ENCODE measurements around the gene TRAF6.

Gene TRAF6

DNA sequence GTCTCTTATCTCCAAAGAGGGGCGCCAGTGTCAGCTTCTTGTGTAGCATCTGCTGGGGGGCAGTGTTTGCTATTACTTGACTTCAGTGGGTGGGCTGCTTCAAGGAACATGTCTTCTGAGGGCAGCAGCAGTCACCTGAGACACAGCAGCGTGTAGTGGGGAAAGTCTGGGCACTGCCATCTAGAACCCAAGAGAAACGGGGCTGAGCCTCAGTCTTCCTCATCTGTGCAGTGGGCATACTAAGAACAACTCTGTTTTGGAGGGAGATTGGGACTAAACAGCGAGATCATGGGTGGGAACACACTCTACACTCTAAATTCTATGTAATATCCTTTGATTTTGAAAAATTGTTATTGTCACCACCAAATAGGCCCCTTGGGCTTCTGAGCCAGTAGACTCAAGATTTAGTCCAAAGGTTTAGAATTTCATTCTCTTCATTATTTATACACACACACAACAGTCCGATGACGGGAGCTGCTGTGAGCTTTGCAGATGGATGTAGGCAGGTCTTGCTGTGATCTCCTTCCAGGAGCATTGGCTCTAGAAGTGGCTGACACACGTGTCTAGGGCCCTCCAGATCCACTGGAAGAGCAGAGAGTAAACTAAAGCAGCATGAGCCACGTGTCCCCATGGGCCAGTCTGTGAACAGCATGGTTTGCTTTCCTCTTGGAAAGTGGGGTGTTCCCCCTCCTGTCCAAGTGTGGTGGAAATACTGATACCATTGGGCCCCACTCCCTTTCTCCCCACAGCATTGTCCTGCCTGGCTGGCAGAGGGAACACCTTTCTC lies 51.8 kb downstream of the TRAF6 start:
- DNase-seq (ENCODE audit: low read depth in 2 of 2) = no peak

DNA sequence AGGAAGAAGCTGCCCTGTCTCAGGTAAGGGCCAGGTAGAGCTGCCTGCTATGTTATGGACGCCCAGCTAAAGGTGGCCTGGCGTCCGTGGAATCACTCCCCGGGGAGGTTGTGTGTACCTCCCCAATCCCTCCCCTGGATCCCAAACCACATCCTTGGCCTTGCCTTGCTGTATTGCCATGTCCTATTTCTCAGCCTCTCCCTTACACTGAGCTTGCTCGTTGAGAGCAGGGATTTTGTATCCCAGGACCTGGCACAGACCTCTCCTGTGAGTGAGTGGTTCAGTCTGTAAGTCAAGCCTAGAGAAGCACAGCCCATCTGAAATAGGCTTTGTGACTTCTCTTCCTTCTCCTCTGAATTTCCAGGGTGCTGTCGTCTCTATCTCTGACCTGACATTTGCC lies 53.9 kb downstream of the TRAF6 start:
- DNase-seq (ENCODE audit: low read depth in 2 of 2) = no peak

- no peak for DNase-seq (ENCODE audit: low read depth in 2 of 2)
Measured at GRCh38 chr11:36455658-36456111, 54.4 kb downstream of the TRAF6 start.

- no peak for DNase-seq (ENCODE audit: low read depth in 2 of 2)
Measured at GRCh38 chr11:36454941-36455631, 55.0 kb downstream of the TRAF6 start.

DNA sequence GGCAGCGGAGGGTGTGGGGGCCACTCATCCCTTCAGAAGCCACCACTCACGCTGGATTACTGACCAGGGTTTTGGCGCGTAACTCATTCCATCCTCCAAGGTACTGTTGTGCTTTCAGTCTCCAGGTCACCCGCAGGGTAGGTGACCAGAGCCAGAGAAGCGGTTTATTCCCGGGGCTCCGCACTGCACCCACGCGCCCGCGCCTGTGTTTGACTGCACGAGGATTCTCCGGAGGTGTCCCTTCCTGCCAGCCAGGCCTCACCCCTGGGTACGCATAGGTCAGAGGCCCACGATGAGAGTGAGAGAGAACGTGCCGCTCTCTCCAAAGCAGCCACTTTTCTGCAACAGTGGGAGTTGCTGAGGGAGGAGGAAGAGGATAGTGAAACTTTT lies 55.5 kb downstream of the TRAF6 start:
- DNase-seq (ENCODE audit: low read depth in 2 of 2) = no peak

DNA sequence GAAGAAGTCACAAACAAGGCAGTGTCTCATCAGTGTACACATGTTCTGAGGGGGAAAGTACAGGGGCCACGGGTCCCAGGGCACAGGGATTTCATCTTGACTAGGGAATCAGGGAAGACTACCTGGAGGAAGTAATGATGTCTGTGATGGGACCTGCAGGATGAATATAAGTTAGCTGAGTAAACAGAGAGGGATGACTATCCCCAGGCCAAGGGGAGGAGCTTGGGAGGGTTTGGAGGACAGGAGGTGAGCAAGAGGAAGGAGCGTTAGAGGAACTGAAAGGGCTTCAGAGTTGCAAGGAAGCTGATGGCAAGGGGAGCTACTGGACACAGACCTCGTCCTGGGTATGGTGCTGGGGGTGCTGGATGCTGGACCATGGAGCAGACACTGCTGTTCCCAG lies 56.4 kb downstream of the TRAF6 start:
- DNase-seq (ENCODE audit: low read depth in 2 of 2) = no peak

GRCh38 chr11:36452961-36453360 lies 57.1 kb downstream of the TRAF6 start:
- DNase-seq (ENCODE audit: low read depth in 2 of 2) = no peak

DNA sequence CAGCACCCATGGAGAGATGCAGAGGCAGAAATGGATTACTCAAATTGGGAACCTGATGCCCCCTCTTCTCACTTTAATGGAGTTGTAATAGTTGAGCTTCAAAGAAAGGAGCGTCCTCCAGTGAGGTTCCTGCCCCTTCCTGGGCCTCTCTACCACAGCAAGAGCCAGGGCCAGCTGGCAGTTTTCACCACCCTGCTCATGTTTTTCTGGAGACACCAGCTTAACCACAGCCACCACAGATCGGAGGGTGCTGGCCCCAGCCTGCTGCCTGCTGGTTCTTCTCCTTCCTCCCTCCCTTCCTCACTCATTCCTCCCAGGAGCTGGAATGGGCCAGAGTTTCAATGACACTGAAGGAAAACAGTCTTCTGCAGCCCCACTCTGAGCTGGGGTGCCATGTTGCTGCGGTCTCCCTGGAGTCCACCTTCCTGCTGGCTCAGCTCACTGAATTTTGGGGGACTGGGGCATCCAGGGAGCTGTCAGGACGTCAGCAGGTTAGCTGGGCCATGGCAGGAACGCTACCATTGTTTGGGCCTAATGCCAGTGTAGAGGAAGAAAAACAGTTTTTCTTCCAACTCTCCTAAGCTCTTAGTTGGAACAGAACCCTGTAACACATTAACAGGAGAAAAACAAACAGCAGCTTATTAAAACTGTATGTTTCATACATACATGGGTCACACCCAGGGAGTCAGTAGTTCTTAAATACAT lies 57.7 kb downstream of the TRAF6 start:
- DNase-seq (ENCODE audit: low read depth in 2 of 2) = no peak

GRCh38 chr11:36451681-36452080 lies 58.4 kb downstream of the TRAF6 start:
- DNase-seq (ENCODE audit: low read depth in 2 of 2) = no peak

- no peak for DNase-seq (ENCODE audit: low read depth in 2 of 2)
Measured at GRCh38 chr11:36451045-36451444, 59.0 kb downstream of the TRAF6 start.

- no peak for DNase-seq (ENCODE audit: low read depth in 2 of 2)
Measured at GRCh38 chr11:36450110-36450572, 59.9 kb downstream of the TRAF6 start.

DNA sequence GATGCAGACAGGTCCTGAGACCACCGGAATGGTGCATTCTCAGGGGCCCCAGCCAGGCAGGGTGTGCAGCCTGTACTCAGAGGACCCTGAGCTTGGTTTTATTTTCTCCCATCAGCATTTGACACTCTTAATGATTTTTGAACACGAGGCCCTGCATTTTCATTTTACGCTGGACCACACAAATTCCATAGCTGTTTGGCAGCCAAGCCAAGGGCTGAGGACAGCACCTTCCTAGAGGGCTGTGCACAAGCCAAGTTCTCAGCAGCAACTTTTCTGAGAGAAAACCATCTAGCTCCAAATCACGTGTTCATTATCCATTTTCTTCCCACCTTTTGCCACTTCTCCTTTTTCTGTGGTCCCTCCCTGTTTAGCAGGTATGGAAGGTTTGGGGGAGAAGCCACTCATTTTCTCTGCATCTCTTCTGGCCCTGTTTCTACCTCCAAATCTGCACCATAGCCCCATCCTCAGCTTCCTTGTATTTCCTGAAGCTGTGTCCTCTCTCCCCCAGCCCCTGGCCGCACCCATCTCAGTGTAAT lies 60.4 kb downstream of the TRAF6 start:
- no peak for DNase-seq (ENCODE audit: low read depth in 2 of 2)

- DNase-seq (ENCODE audit: low read depth in 2 of 2) = no peak
Measured at GRCh38 chr11:36447947-36448346, 62.1 kb downstream of the TRAF6 start.

GRCh38 chr11:36447514-36447913 lies 62.6 kb downstream of the TRAF6 start:
- DNase-seq (ENCODE audit: low read depth in 2 of 2) = no peak

GRCh38 chr11:36446135-36446534 lies 63.9 kb downstream of the TRAF6 start:
- no peak for DNase-seq (ENCODE audit: low read depth in 2 of 2)

- no peak for DNase-seq (ENCODE audit: low read depth in 2 of 2)
Measured at GRCh38 chr11:36443661-36444060, 66.4 kb downstream of the TRAF6 start.

GRCh38 chr11:36441610-36442208 lies 68.4 kb downstream of the TRAF6 start:
- DNase-seq (ENCODE audit: low read depth in 2 of 2) = no peak

DNA sequence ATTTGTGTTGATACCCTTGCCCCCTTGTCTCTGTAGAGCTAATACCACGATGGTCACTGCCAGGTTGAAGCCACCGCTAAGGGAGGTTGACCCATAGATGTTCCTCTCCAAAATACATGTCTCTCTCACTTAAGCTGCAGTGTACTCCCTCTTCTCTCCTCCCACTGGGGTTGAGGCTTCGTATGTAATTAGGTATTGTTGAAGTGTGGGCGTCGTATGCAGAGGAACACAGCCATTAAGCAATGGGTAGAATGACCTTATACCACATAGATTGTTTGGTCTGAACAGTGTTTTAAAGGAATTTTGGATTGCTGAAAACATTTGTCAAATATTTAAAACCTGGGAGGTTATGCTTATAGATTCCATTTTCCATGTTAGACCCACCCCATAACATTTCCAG lies 71.9 kb downstream of the TRAF6 start:
- no peak for DNase-seq (ENCODE audit: low read depth in 2 of 2)

- no peak for DNase-seq (ENCODE audit: low read depth in 2 of 2)
Measured at GRCh38 chr11:36437413-36437812, 72.7 kb downstream of the TRAF6 start.

Data from stimulated activated CD4-positive, alpha-beta T cell treated with anti-CD3 and anti-CD28 coated beads, Interleukin-15, amount 100 ng/mL, for 48 hours (primary cell).